Stomach (tissue), 4 donors: ENCODE data around the gene TLE2.

ENCODE experiments used
- CTCF ChIP-seq, 7 experiments: fragments of 450-650 bp in 4 of 7; fragments of 200-600 bp in 3 of 7; sonication (generic) in 3 of 7; IDR thresholded peaks; one replicate each; pipeline ENCODE4 v1.5.1; 2016 to 2019; ENCODE audit warnings: antibody characterized with exemption in 7 of 7, control low read depth in 2 of 7, mild to moderate bottlenecking in 1 of 7
- POLR2A ChIP-seq, 4 donors: fragments of 450-650 bp; IDR thresholded peaks; one replicate each; pipeline ENCODE4 v1.6.1; 2016; ENCODE audit warnings: antibody characterized with exemption in 4 of 4, control low read depth in 2 of 4, mild to moderate bottlenecking in 1 of 4, moderate library complexity in 1 of 4

- TF ChIP-seq CTCF (IDR thresholded peaks at IDR 0.05) = no peak
- TF ChIP-seq POLR2A (IDR thresholded peaks at IDR 0.05) = no peak
Observed at GRCh38 chr19:3027292-3027691, 1.8 kb downstream of the TLE2 start.
